MM.1S (cell line): ENCODE measurements around the gene ZNF236.

Experiments used
- EZH2 ChIP-seq: fragments of 300-600 bp; sonication (generic); optimal IDR thresholded peaks from 2 replicates; pipeline ENCODE3; 2017; ENCODE audit warnings: low read depth, mild to moderate bottlenecking, antibody characterized with exemption, low read length, mixed read lengths
- EZH2phosphoT487 ChIP-seq: fragments of 300-600 bp; sonication (generic); IDR thresholded peaks from 2 replicates; pipeline ENCODE4 v1.6.1; 2018; ENCODE audit warnings: antibody characterized with exemption, low read length
- TF ChIP-seq, protein P1 (sequence below): fragments of 300-600 bp; sonication (generic); IDR thresholded peaks from 2 replicates; pipeline ENCODE4 v1.5.1; 2016; ENCODE audit warnings: antibody characterized with exemption, low read length, mixed read lengths

DNA sequence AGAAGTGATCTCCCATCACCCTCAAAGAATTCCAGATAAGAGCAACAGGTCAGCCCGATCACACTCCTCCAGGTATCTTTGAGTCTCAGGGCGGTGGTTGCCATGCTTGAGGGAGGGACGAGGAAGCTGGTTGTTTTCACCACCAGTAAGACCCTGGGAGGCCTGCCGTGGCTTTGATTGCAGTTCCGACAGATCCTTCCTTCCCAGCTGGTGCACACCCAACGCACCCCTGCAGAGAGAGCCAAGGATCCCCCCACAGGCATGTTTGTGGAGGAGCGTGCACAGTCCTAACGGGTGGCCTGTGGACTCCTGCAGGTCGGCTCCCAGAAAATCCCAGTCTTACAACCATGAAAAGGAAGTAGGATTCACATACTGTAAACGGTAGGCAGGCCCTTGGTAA lies 13.8 kb upstream of the ZNF236 start:
- TF ChIP-seq, protein P1, sequence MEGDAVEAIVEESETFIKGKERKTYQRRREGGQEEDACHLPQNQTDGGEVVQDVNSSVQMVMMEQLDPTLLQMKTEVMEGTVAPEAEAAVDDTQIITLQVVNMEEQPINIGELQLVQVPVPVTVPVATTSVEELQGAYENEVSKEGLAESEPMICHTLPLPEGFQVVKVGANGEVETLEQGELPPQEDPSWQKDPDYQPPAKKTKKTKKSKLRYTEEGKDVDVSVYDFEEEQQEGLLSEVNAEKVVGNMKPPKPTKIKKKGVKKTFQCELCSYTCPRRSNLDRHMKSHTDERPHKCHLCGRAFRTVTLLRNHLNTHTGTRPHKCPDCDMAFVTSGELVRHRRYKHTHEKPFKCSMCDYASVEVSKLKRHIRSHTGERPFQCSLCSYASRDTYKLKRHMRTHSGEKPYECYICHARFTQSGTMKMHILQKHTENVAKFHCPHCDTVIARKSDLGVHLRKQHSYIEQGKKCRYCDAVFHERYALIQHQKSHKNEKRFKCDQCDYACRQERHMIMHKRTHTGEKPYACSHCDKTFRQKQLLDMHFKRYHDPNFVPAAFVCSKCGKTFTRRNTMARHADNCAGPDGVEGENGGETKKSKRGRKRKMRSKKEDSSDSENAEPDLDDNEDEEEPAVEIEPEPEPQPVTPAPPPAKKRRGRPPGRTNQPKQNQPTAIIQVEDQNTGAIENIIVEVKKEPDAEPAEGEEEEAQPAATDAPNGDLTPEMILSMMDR = no peak
- TF ChIP-seq EZH2 (no peak), EZH2phosphoT487 (no peak)
